Upper lobe of left lung (tissue), 6 donors: ENCODE measurements around the gene FGR. TPM values are rescaled to one million over a fixed set of nuclear protein-coding genes. Genes with fewer than 3 reads are reported as not detected.

ENCODE experiments used
- ATAC-seq, 2 donors: fragments of 200-7000 bp; cut with Tn5 transposase; one replicate each; pipeline ENCODE4 v1.9.1; 2022; ENCODE audit warnings: mild to moderate bottlenecking in 2 of 2, moderate library complexity in 2 of 2; ENCODE audit not compliant: low FRiP score in 2 of 2
- DNase-seq, 2 donors: peaks; one replicate each; pipeline ENCODE4 v3.0.0-alpha.2; 2019 to 2020
- H3K27ac ChIP-seq, 4 donors: fragments of 200-600 bp; sonication (generic); one replicate each; pipeline ENCODE4 v1.5.1; 2016 to 2019
- H3K27me3 ChIP-seq, 4 donors: fragments of 200-600 bp; sonication (generic); one replicate each; pipeline ENCODE4 v1.5.1; 2017 to 2019
- H3K36me3 ChIP-seq, 4 donors: fragments of 200-600 bp; sonication (generic); one replicate each; pipeline ENCODE4 v1.5.1; 2016 to 2019
- H3K4me1 ChIP-seq, 4 donors: fragments of 200-600 bp; sonication (generic); one replicate each; pipeline ENCODE4 v1.5.1; 2018 to 2019
- H3K4me3 ChIP-seq, 4 donors: fragments of 200-600 bp; sonication (generic); one replicate each; pipeline ENCODE4 v1.5.1; 2017 to 2019; ENCODE audit warnings: mild to moderate bottlenecking in 2 of 4, moderate library complexity in 1 of 4
- H3K9me3 ChIP-seq, 4 donors: fragments of 200-600 bp; sonication (generic); one replicate each; pipeline ENCODE4 v1.5.1; 2018 to 2019
- EP300 ChIP-seq, 4 donors: sonication (generic); formaldehyde crosslinking; IDR thresholded peaks; one replicate each; pipeline ENCODE4 v1.5.1; 2017; ENCODE audit warnings: antibody characterized with exemption in 4 of 4, control low read depth in 2 of 4
- POLR2A ChIP-seq, 4 donors: fragments of 450-650 bp; IDR thresholded peaks; one replicate each; pipeline ENCODE4 v1.5.1; 2016 to 2017; ENCODE audit warnings: antibody characterized with exemption in 4 of 4, mild to moderate bottlenecking in 2 of 4
- POLR2AphosphoS5 ChIP-seq, 2 donors: sonication (generic); formaldehyde crosslinking; IDR thresholded peaks; one replicate each; pipeline ENCODE4 v1.5.1; 2017; ENCODE audit warnings: antibody characterized with exemption in 2 of 2
- WGBS, 2 donors: methylation state at CpG; one replicate each; pipeline ENCODE4 v1.1.5; 2017 to 2018; 5-methylcytosine and 5-hydroxymethylcytosine counted together
- total RNA-seq, 6 donors: library from RNA; depleted of rRNA in 4 of 6; stranded (reverse); fragments of >200 nt in 4 of 6; gene quantifications; one replicate each; pipeline versions ENCODE4 v1.1.0 to v1.2.1, GENCODE V29; 2016 to 2021
- TF ChIP-seq, protein P1 (sequence below), 6 experiments: fragments of 450-650 bp in 4 of 6; fragments of 200-600 bp in 2 of 6; sonication (generic) in 2 of 6; IDR thresholded peaks; one replicate each; pipeline ENCODE4 v1.5.1; 2016 to 2019; ENCODE audit warnings: antibody characterized with exemption in 6 of 6
- donor health status: DM: no; HTN: no; CAD: no; lungs with moderate emphysema.
- donor health status: DM: no; HTN: yes; CAD: no; lungs with severe emphysema.

Gene FGR
- total RNA-seq, 6 donors from 2014 or later: 59.8 to 234 (median 150) TPM

DNA sequence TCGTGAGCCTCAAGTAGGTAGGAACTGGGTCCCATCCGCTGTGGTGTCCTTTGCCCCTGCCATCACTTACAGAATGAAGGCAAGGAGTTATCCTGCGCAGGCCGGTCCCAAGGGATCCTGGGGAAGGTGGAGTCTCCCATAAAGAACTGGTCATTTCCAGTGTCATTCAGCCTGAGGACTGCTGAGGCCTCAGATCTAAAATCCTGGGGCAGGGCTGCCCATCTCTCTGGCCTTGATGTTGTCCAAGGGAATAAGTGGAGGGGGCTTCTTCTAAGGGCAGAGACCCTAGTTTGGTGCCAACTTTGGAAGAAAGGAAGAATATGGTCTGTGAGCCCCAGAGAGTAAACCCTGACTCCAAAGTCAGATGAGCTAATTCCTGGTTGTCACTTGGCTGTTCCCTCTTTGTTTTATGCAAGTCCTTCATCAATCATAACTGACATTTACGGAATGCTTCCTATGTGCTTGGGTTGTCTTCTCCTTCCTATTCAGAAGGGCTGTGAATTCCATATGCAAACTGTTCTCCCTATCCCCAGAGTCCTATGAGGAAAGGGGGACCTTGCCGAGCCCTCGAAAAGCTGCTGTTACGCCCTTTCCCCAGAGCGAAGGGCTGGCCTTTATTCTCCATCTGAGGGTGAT lies 30.1 kb upstream of the FGR start:
- DNase-seq (no peak), ATAC-seq (no peak)
- Histone ChIP-seq H3K4me1 (peaks cover 23 to 40% (median 31%) of the 10 kb centered on the region in 4 donors), H3K27me3 (no peaks in the 10 kb centered on the region), H3K4me3 (no peak overlapping the region), H3K9me3 (no peaks in the 10 kb centered on the region), H3K36me3 (peaks cover 0 to 19% (median 3%) of the 10 kb centered on the region in 4 donors), H3K27ac (no peak overlapping the region)
- WGBS, 2 donors: 83 to 92% methylated on average over 9 of the region's 9 CpGs
- TF ChIP-seq POLR2AphosphoS5 (IDR thresholded peaks at IDR 0.05) (no peak), EP300 (IDR thresholded peaks at IDR 0.05) (no peak), POLR2A (IDR thresholded peaks at IDR 0.05) (no peak)
- TF ChIP-seq, protein P1, sequence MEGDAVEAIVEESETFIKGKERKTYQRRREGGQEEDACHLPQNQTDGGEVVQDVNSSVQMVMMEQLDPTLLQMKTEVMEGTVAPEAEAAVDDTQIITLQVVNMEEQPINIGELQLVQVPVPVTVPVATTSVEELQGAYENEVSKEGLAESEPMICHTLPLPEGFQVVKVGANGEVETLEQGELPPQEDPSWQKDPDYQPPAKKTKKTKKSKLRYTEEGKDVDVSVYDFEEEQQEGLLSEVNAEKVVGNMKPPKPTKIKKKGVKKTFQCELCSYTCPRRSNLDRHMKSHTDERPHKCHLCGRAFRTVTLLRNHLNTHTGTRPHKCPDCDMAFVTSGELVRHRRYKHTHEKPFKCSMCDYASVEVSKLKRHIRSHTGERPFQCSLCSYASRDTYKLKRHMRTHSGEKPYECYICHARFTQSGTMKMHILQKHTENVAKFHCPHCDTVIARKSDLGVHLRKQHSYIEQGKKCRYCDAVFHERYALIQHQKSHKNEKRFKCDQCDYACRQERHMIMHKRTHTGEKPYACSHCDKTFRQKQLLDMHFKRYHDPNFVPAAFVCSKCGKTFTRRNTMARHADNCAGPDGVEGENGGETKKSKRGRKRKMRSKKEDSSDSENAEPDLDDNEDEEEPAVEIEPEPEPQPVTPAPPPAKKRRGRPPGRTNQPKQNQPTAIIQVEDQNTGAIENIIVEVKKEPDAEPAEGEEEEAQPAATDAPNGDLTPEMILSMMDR (IDR thresholded peaks at IDR 0.05): no peak

DNA sequence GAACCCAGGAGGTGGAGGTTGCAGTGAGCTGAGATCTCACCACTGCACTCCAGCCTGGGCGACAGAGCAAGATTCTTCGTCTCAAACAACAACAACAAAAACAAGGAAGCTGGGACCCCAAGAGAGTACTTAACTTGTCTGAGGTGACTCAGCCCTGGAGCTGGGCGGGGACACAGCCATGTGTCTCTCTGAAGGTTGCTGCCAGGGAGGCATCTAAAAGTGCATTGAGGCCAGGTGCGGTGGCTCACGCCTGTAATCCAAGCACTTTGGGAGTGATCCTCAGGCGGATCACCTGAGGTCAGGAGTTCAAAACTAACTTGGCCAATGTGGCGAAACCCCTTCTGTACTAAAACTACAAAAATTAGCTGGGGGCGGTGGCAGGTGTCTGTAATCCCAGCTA lies 29.3 kb upstream of the FGR start:
- DNase-seq: no peak
- no peaks in the 10 kb centered on the region for H3K27me3 ChIP-seq
- ATAC-seq: no peak
- 83 to 90% methylated on average over 8 of the region's 8 CpGs for WGBS, 2 donors
- no peaks in the 10 kb centered on the region for H3K9me3 ChIP-seq
- peaks cover 17 to 38% (median 25%) of the 10 kb centered on the region in 4 donors for H3K4me1 ChIP-seq
- no peak overlapping the region for H3K4me3 ChIP-seq
- TF ChIP-seq EP300 (IDR thresholded peaks at IDR 0.05) (no peak), POLR2AphosphoS5 (IDR thresholded peaks at IDR 0.05) (no peak), POLR2A (IDR thresholded peaks at IDR 0.05) (no peak)
- TF ChIP-seq, protein P1 (IDR thresholded peaks at IDR 0.05): no peak
- H3K27ac ChIP-seq: no peak overlapping the region
- peaks cover 0 to 19% (median 3%) of the 10 kb centered on the region in 4 donors for H3K36me3 ChIP-seq

DNA sequence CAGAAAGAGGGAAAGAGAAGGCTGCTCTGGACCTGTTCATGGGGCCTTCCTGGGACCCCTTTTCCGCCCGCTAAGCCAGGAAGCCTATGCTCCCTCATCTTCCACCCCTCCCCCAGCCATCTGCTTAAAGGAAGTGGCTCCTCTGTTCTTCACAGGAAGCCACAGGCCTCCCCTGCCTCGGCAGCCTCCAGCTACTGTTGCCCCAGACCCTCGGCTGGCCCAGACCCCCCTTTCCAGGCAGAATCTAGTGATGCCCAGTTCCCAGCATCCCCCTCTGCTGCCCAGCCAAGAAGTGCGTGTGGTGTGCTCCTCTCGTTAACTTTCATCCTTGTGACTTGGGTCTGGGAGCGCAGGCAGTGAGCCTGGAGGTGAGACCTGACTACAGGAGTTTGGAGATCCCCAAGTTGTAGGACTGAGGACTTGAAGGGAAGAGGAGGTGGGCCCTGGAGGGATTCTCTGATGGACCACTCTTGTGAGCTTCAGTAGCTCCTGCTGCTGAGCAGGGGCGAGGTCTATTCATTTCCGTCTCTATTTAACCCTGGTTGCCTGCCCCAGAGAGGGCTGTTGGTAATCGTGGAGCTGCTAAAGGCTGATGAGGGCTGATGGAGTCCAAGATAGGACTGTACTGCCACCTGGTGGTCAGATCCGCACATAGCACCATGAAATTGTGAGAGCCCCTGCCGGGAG lies 27.9 kb upstream of the FGR start:
- Histone ChIP-seq H3K27ac (peak overlapping the region; percentile 76 to 98 (median 86)), H3K27me3 (no peaks in the 10 kb centered on the region), H3K36me3 (peaks cover 0 to 16% (median 3%) of the 10 kb centered on the region in 4 donors), H3K9me3 (no peaks in the 10 kb centered on the region), H3K4me3 (peak overlapping the region in 2 of 4 donors; percentile 5 to 6), H3K4me1 (peaks cover 20 to 46% (median 31%) of the 10 kb centered on the region in 4 donors)
- ATAC-seq (peak; percentile 82 to 92), DNase-seq (peak in 1 of 2 donors; percentile 83)
- peak in 1 of 2 donors; percentile 16 for TF ChIP-seq POLR2AphosphoS5 (IDR thresholded peaks at IDR 0.05)
- TF ChIP-seq, protein P1 (IDR thresholded peaks at IDR 0.05): peak; percentile 81 to 95 (median 92)
- TF ChIP-seq EP300 (IDR thresholded peaks at IDR 0.05): no peak
- TF ChIP-seq POLR2A (IDR thresholded peaks at IDR 0.05): no peak
- 16 to 20% methylated on average over 12 of the region's 12 CpGs for WGBS, 2 donors

DNA sequence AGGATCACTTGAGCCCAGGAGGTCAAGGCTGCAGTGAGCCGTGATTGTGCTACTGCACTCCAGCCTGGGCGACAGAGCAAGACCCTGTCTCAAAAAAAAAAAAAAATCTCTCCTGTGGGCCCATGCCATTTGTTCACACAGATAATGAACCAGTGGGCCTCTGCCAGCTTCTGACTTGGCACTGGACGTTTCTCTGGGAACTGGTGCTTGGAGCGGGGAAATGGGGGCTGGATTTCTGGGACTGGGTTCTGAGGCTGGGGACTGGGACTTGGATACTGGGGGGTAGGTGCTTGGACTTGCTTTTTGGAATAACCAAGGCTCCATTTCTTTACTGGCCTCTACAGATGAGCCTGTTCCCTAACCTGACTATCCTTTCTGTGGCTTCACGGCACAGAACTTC lies 27.3 kb upstream of the FGR start:
- 78 to 81% methylated on average over 5 of the region's 5 CpGs for WGBS, 2 donors
- peaks cover 0 to 13% (median 3%) of the 10 kb centered on the region in 4 donors for H3K36me3 ChIP-seq
- ATAC-seq (no peak), DNase-seq (no peak)
- H3K4me3 ChIP-seq: no peak overlapping the region
- TF ChIP-seq, protein P1 (IDR thresholded peaks at IDR 0.05): no peak
- no peak for TF ChIP-seq EP300 (IDR thresholded peaks at IDR 0.05)
- no peak for TF ChIP-seq POLR2AphosphoS5 (IDR thresholded peaks at IDR 0.05)
- TF ChIP-seq POLR2A (IDR thresholded peaks at IDR 0.05): no peak
- H3K27ac ChIP-seq: peak overlapping the region; percentile 76 to 98 (median 86)
- no peaks in the 10 kb centered on the region for H3K27me3 ChIP-seq
- peaks cover 20 to 46% (median 31%) of the 10 kb centered on the region in 4 donors for H3K4me1 ChIP-seq
- no peaks in the 10 kb centered on the region for H3K9me3 ChIP-seq
